Small intestine (tissue), 7 donors: ENCODE results near the gene TMEM120B. TPM values are rescaled to one million over a fixed set of nuclear protein-coding genes. Genes with fewer than 3 reads are reported as not detected.

Experiments
- DNase-seq, 2 donors: peaks; one replicate each; pipeline versions ENCODE4 v3.0.0 to v3.0.0-alpha.2; 2013
- FAIRE-seq: peaks from 2 replicates; lab custom pipeline; 2012; peaks lifted over from hg19 to GRCh38; lab: Jason Lieb, UNC
- H3K27ac ChIP-seq, 3 donors: one replicate each; pipeline ENCODE4 v1.5.1; 2013; ENCODE audit warnings: low read length in 2 of 3, mild to moderate bottlenecking in 2 of 3, control low read depth in 1 of 3, inconsistent platforms in 1 of 3, low read depth in 1 of 3, moderate library complexity in 1 of 3
- H3K27me3 ChIP-seq, 3 donors: one replicate each; pipeline ENCODE4 v1.6.1; 2013; ENCODE audit warnings: low read length in 3 of 3, inconsistent platforms in 1 of 3; ENCODE audit not compliant: control insufficient read depth in 3 of 3, insufficient read depth in 3 of 3
- H3K36me3 ChIP-seq, 3 donors: one replicate each; pipeline ENCODE4 v1.6.1; 2013; ENCODE audit warnings: low read length in 3 of 3, inconsistent platforms in 1 of 3, low read depth in 1 of 3, mild to moderate bottlenecking in 1 of 3, moderate library complexity in 1 of 3; ENCODE audit not compliant: control insufficient read depth in 3 of 3, insufficient read depth in 2 of 3
- H3K4me1 ChIP-seq, 3 donors: one replicate each; pipeline ENCODE4 v1.6.1; 2013; ENCODE audit warnings: low read length in 2 of 3, inconsistent platforms in 1 of 3, low read depth in 1 of 3, mild to moderate bottlenecking in 1 of 3, moderate library complexity in 1 of 3; ENCODE audit not compliant: control insufficient read depth in 3 of 3, insufficient read depth in 2 of 3
- H3K4me3 ChIP-seq, 3 donors: one replicate each; pipeline ENCODE4 v1.5.1; 2013; ENCODE audit warnings: low read length in 3 of 3, control low read depth in 1 of 3, inconsistent platforms in 1 of 3, low read depth in 1 of 3, mild to moderate bottlenecking in 1 of 3, moderate library complexity in 1 of 3
- H3K9me3 ChIP-seq, 2 donors: one replicate each; pipeline ENCODE4 v1.6.1; 2013; ENCODE audit warnings: low read depth in 1 of 2, low read length in 1 of 2; ENCODE audit not compliant: control insufficient read depth in 2 of 2, insufficient read depth in 1 of 2
- WGBS, 3 donors: extraction: QIAGEN DNeasy Blood & Tissue Kit; methylation state at CpG; one replicate each; pipeline ENCODE4 v1.1.7; 2013; 5-methylcytosine and 5-hydroxymethylcytosine counted together
- polyA plus RNA-seq, 4 donors: library from polyadenylated mRNA; stranded (reverse) in 3 of 4; unstranded in 1 of 4; fragments of 200-250 nt in 3 of 4; fragments of 120-200 nt in 1 of 4; gene quantifications; one replicate each; pipeline versions ENCODE4 v1.2.1 to v1.2.3, GENCODE V29; 2013
- donor health status: healthy with polysubstance abuse.
- donor health status: control.
- donor health status: control.
- donor health status: Bipolar disorder and iron deficiency.
- donor health status: healthy.

TMEM120B gene
- polyA plus RNA-seq, 4 donors: 2.7 to 11.3 (median 3.6) TPM

DNA sequence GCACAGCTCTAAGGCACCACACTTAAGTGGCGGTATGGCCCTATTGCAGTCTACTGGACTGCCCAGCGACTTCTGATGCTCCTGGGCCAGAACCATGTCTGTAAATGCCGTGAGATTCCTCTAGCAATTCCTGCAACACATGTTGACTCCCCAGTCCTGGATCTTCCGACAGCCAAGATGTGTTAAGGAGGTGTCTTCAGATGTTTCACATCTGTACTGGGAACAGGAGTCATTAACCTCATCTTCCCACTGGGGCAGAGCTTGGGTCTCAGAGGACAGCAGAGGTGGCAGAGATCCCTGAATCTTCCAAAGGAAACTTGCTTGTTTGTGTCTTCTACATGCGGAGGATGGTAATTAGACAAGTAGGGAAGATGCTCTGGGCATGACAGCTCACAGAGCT is 8.2 kb downstream of the TMEM120B start:
- Histone ChIP-seq H3K9me3 (no peaks in the 10 kb centered on the region), H3K4me3 (no peak overlapping the region), H3K27me3 (no peaks in the 10 kb centered on the region), H3K27ac (no peak overlapping the region), H3K36me3 (peaks cover 0 to 23% (median 0%) of the 10 kb centered on the region in 3 donors), H3K4me1 (no peaks in the 10 kb centered on the region)
- DNase-seq (no peak), FAIRE-seq (no peak)
- 96 to 99% (median 97%) methylated on average over 5 of the region's 5 CpGs for WGBS, 3 donors

DNA sequence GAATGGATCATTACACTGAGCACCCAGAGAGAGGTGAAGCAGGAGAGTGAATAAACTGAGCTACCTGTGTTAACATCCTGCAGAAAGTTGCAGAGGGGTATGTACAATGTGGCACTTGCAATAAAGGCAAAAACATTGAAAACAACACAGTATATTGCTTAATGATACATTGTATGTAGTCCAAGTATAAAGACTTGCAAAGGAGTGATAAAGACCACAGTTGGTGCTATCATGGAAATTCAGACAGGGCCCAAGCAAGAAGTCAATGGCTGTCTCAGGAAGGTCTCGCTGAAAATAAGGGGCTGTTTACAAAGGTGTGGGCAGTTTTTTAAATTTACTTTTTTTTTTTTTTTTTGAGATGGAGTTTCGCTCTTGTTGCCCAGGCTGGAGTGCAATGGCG is 10.0 kb downstream of the TMEM120B start:
- 89 to 97% (median 95%) methylated on average over 1 to 2 of the region's 3 CpGs for WGBS, 3 donors
- H3K4me3 ChIP-seq: no peak overlapping the region
- no peak overlapping the region for H3K27ac ChIP-seq
- H3K4me1 ChIP-seq: no peaks in the 10 kb centered on the region
- FAIRE-seq (no peak), DNase-seq (no peak)
- H3K36me3 ChIP-seq: peaks cover 0 to 16% (median 0%) of the 10 kb centered on the region in 3 donors
- H3K9me3 ChIP-seq: no peaks in the 10 kb centered on the region
- no peaks in the 10 kb centered on the region for H3K27me3 ChIP-seq

DNA sequence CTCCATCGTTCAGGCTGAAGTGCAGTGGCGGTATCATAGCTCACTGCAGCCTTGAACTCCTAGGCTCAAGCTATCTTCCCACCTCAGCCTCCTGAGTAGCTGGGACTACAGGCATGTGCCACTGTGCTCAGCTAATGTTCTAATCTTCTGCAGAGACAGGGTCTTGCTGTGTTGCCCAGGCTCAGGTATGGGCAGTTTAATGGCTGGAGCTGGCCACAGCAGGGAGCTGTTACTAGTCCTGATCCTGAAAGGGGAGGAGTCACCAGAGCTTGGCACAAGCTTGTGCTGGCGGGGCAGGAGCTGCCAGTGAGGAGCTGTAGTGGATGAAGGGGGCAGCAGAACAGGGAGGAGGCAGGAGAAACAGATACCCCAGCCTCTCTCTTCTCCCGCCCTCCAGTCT is 10.6 kb downstream of the TMEM120B start:
- 87 to 93% (median 89%) methylated on average over 3 to 4 of the region's 4 CpGs for WGBS, 3 donors
- FAIRE-seq (no peak), DNase-seq (no peak)
- Histone ChIP-seq H3K27ac (no peak overlapping the region), H3K27me3 (no peaks in the 10 kb centered on the region), H3K9me3 (no peaks in the 10 kb centered on the region), H3K36me3 (peaks cover 0 to 16% (median 0%) of the 10 kb centered on the region in 3 donors), H3K4me3 (no peak overlapping the region), H3K4me1 (peaks cover 0 to 4% (median 0%) of the 10 kb centered on the region in 3 donors)

DNA sequence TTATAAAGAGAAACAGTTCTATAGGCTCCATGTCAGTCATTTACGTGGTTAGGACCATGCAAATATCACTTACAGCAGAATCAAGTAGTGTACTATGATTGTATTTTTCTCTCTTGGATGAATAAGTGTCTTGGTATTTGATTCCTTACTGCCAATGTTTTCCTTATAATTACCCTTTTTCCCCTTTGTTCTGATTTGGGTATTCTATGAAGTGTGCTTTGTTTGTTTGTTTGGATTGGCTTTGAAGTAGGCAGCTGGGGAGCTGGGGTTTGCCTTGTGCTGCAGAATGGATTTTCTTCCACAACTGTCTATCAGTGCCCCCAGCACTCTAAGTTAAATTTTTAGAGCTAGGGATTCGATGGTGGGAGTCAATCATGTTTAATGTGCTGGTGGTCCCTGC is 12.4 kb downstream of the TMEM120B start:
- H3K27ac ChIP-seq: no peak overlapping the region
- FAIRE-seq: no peak
- no peak overlapping the region for H3K4me3 ChIP-seq
- no peaks in the 10 kb centered on the region for H3K9me3 ChIP-seq
- 86 to 98% (median 95%) methylated on average over 2 of the region's 2 CpGs for WGBS, 3 donors
- peaks cover 0 to 17% (median 0%) of the 10 kb centered on the region in 3 donors for H3K36me3 ChIP-seq
- no peaks in the 10 kb centered on the region for H3K27me3 ChIP-seq
- no peak for DNase-seq
- H3K4me1 ChIP-seq: peaks cover 0 to 4% (median 0%) of the 10 kb centered on the region in 3 donors

DNA sequence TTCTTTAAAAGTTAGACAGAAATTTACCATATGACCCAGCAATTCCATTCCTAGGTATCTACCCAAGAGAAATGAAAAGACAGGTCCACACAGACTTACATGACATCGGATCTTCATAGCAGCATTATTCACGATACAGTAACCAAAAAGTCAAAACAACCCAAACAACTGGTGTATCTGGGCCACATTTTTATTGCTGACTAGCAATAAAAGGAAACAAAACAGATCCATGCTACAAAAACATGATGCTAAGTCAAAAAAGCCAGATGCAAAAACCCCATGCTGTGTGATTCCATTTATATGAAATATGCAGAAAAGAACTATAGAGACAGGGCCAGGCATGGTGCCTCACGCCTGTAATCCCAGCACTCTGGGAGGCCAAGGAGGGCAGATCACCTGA is 12.9 kb downstream of the TMEM120B start:
- Histone ChIP-seq H3K36me3 (peaks cover 0 to 17% (median 0%) of the 10 kb centered on the region in 3 donors), H3K27ac (no peak overlapping the region), H3K27me3 (no peaks in the 10 kb centered on the region), H3K9me3 (no peaks in the 10 kb centered on the region), H3K4me3 (no peak overlapping the region), H3K4me1 (peaks cover 0 to 4% (median 0%) of the 10 kb centered on the region in 3 donors)
- no peak for DNase-seq
- FAIRE-seq: no peak
- 92 to 100% (median 97%) methylated on average over 3 of the region's 3 CpGs for WGBS, 3 donors

DNA sequence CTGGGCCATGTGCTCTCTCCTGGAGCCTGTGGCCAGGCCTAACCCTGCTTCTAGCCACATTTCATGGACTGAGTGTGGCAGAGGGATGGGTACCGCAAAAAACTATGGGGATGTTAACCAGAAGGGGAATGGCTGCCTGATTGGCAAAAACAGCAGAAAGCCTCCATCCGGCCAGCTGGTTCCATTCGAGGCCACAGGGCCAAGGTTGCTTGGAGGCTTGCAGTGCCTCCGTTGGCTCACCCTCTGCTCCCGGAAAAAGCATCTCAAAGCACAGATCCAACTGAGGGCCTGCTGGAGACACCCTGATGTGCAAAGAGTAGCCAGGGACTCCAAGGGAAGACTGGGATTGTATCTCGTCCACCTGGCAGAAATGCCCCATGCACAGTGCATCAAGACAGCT is 16.5 kb downstream of the TMEM120B start:
- FAIRE-seq (no peak), DNase-seq (no peak)
- Histone ChIP-seq H3K4me1 (peaks cover 0 to 4% (median 0%) of the 10 kb centered on the region in 3 donors), H3K9me3 (no peaks in the 10 kb centered on the region), H3K27me3 (no peaks in the 10 kb centered on the region), H3K27ac (no peak overlapping the region), H3K36me3 (peaks cover 0 to 13% (median 0%) of the 10 kb centered on the region in 3 donors), H3K4me3 (no peak overlapping the region)
- 89 to 98% (median 93%) methylated on average over 6 of the region's 6 CpGs for WGBS, 3 donors

DNA sequence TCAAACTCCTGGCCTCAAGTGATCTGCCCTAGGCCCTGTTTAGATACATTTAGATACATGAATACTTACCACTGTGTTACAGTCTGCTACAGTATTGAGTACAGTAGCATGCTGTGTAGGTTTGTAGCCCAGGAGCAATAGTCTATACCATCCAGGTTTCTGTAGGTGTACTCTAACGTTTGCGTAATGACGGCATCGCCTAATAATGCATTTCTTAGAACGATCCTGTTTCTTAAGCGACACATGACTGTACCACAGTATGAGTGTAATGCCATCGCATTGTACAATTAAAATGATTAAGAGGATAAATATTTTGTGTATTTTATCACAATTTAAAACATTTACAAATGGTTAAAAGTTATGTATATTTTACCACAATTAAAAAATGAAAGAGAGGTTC is 18.9 kb downstream of the TMEM120B start:
- Histone ChIP-seq H3K4me1 (peaks cover 0 to 4% (median 0%) of the 10 kb centered on the region in 3 donors), H3K4me3 (no peak overlapping the region), H3K9me3 (no peaks in the 10 kb centered on the region), H3K36me3 (peaks cover 0 to 13% (median 0%) of the 10 kb centered on the region in 3 donors), H3K27me3 (no peaks in the 10 kb centered on the region), H3K27ac (no peak overlapping the region)
- 96 to 98% (median 97%) methylated on average over 7 of the region's 7 CpGs for WGBS, 3 donors
- DNase-seq (no peak), FAIRE-seq (no peak)

DNA sequence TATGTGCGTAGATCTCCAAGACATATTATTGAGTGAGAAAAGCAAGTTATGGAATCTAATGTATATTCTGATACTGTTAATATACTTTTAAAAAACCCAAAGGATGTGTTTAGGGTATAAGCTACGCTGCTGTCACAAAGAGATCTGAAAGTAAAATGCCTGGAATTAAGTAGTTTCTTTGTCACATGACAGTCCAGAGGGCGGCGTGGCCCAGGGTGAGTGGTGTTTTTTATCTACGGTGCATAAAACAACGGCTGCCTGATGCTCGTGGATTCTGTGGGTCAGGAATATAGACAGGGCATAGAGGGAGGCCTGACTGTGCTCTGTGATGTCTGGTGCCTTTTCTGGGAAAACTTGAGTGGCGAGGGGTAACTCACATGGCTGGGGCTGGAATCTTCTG is 21.3 kb downstream of the TMEM120B start:
- Histone ChIP-seq H3K27ac (peak overlapping the region in 1 of 3 donors; percentile 63), H3K27me3 (no peaks in the 10 kb centered on the region), H3K4me1 (peaks cover 0 to 6% (median 0%) of the 10 kb centered on the region in 3 donors), H3K9me3 (no peaks in the 10 kb centered on the region), H3K36me3 (peaks cover 0 to 10% (median 0%) of the 10 kb centered on the region in 3 donors), H3K4me3 (no peak overlapping the region)
- peak in 1 of 2 donors; percentile 59 for DNase-seq
- WGBS, 3 donors: 76 to 81% (median 79%) methylated on average over 8 of the region's 8 CpGs
- no peak for FAIRE-seq

DNA sequence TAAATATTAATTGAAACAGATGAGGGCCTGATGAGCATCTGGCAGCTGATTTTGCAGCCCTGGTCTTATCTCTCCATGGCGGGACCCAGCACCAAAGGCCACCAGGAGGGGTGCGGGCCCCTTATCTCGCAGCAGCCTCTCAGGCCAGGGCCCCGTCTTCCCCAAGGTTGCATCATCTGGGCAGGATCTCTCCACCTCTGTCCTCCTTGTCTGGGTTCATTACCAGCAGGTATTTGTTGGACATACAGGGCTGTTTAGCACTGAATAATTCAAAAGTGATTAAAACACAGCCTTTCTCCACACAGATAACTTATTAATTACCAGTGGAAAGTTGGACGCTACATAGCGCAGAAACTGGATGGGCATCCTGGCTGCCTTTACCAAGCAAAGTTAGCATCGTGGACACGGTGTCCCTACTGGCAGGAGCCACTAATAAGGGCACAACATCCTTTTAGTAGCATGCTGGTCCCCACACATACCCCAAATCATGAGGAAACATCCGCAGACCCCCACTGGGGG is 25.8 kb downstream of the TMEM120B start:
- peak overlapping the region in 1 of 3 donors; percentile 57 for H3K27ac ChIP-seq
- no peak for FAIRE-seq
- 64 to 86% (median 76%) methylated on average over 9 of the region's 9 CpGs for WGBS, 3 donors
- peak in 1 of 2 donors; percentile 61 for DNase-seq
- H3K27me3 ChIP-seq: no peaks in the 10 kb centered on the region
- H3K9me3 ChIP-seq: no peaks in the 10 kb centered on the region
- peaks cover 0 to 7% (median 0%) of the 10 kb centered on the region in 3 donors for H3K36me3 ChIP-seq
- H3K4me3 ChIP-seq: no peak overlapping the region
- H3K4me1 ChIP-seq: peaks cover 0 to 9% (median 0%) of the 10 kb centered on the region in 3 donors
